Activated CD8-positive, alpha-beta T cell treated with anti-CD3 and anti-CD28 coated beads, Interleukin-2, amount 10 ng/mL, durations not matched to agents 7 days and 5 days (primary cell): ENCODE data around the gene KLC4. TPM values are rescaled to one million over a fixed set of nuclear protein-coding genes. Genes with fewer than 3 reads are reported as not detected.
A peak's percentile ranks its signal among the peaks of the same experiment; 100 is the strongest.

Source experiments
- ATAC-seq: fragments of 150-1000 bp; cut with Tn5 transposase; one replicate; pipeline ENCODE4 v1.10.0; 2021; ENCODE audit warnings: moderate library complexity
- CTCF ChIA-PET: fragments of 350-600 bp; sonication (Branson Sonifier 250); formaldehyde crosslinking; loops from one replicate; lab custom pipeline; 2021; ENCODE audit warnings: antibody characterized with exemption; lab: Charles Lee
- POLR2A ChIA-PET: fragments of 350-600 bp; sonication (Branson Sonifier 250); formaldehyde crosslinking; loops from one replicate; lab custom pipeline; 2021; ENCODE audit warnings: antibody characterized with exemption; lab: Charles Lee
- DNase-seq: peaks from one replicate; pipeline ENCODE4 v3.0.0-alpha.2; 2020
- H3K27ac Mint-ChIP-seq: one replicate; pipeline ENCODE4 v1.8.0; 2021; ENCODE audit warnings: mild to moderate bottlenecking, mixed read lengths
- H3K27me3 Mint-ChIP-seq: one replicate; pipeline ENCODE4 v1.8.0; 2021; ENCODE audit warnings: low read depth, mixed read lengths
- H3K36me3 Mint-ChIP-seq: one replicate; pipeline ENCODE4 v1.8.0; 2021; ENCODE audit warnings: low read depth, mixed read lengths
- H3K4me1 Mint-ChIP-seq: one replicate; pipeline ENCODE4 v1.8.0; 2021; ENCODE audit warnings: low read depth, mixed read lengths
- H3K4me3 Mint-ChIP-seq: one replicate; pipeline ENCODE4 v1.8.0; 2021; ENCODE audit warnings: mild to moderate bottlenecking, mixed read lengths
- H3K9me3 Mint-ChIP-seq: one replicate; pipeline ENCODE4 v1.8.0; 2022; ENCODE audit warnings: mixed read lengths; ENCODE audit not compliant: insufficient read depth
- total RNA-seq, 2 experiments: library from RNA; stranded (reverse); gene quantifications; one replicate each; pipeline ENCODE4 v1.2.3, GENCODE V29; 2021

The KLC4 gene
- total RNA-seq, 2 experiments from 2014 or later = 11.1 to 12.4 TPM

- ChIA-PET POLR2A (interaction anchor here (0.9 to 2.0 kb wide), 4 partner anchors 12 to 123 kb away, joined by 5 to 7 read pairs (median 6); partner anchors contain the start of genes CNPY3 and PEX6), CTCF (interaction anchor here (1.3 to 2.6 kb wide), 4 partner anchors 17 to 123 kb away, joined by 3 to 16 read pairs (median 4); partner anchors contain the start of gene PEX6)
- ATAC-seq (no peak), DNase-seq (no peak)
- peaks cover 42% of the 10 kb centered on the region for H3K36me3 Mint-ChIP-seq
- no peak overlapping the region for H3K27ac Mint-ChIP-seq
- H3K4me1 Mint-ChIP-seq = peaks cover 37% of the 10 kb centered on the region
- no peaks in the 10 kb centered on the region for H3K27me3 Mint-ChIP-seq
- no peak overlapping the region for H3K4me3 Mint-ChIP-seq
- H3K9me3 Mint-ChIP-seq = no peaks in the 10 kb centered on the region
These were observed 39.3 kb upstream of the KLC4 start for GRCh38 chr6:43020052-43020705.

- POLR2A ChIA-PET = interaction anchor here (0.6 to 2.0 kb wide), 11 partner anchors 12 to 631 kb away, joined by 3 to 7 read pairs (median 5); partner anchors contain the start of genes CNPY3, CUL7, PEX6 and PPP2R5D
- no peaks in the 10 kb centered on the region for H3K27me3 Mint-ChIP-seq
- ATAC-seq (no peak), DNase-seq (no peak)
- peak overlapping the region; percentile 83 for H3K4me3 Mint-ChIP-seq
- H3K9me3 Mint-ChIP-seq = no peaks in the 10 kb centered on the region
- H3K36me3 Mint-ChIP-seq = peaks cover 45% of the 10 kb centered on the region
- CTCF ChIA-PET = interaction anchor here (1.0 to 2.6 kb wide), 7 partner anchors 18 to 122 kb away, joined by 3 to 16 read pairs (median 4); partner anchors contain the start of genes CUL7 and PEX6
- H3K27ac Mint-ChIP-seq = peak overlapping the region; percentile 89
- H3K4me1 Mint-ChIP-seq = peaks cover 35% of the 10 kb centered on the region
These were observed 38.6 kb upstream of the KLC4 start for GRCh38 chr6:43020847-43021246.

GRCh38 chr6:43021270-43022047 lies 38.0 kb upstream of the KLC4 start, which contains the start of gene RRP36:
TSS of gene RRP36 (plus strand) at chr6:43021623. CDS start at chr6:43021655, 32 bp downstream.
- H3K36me3 Mint-ChIP-seq = peaks cover 45% of the 10 kb centered on the region
- DNase-seq = peak; percentile 65

GRCh38 chr6:43024436-43024835 lies 35.0 kb upstream of the KLC4 start:
- H3K9me3 Mint-ChIP-seq = no peaks in the 10 kb centered on the region
- H3K36me3 Mint-ChIP-seq = peaks cover 45% of the 10 kb centered on the region
- peaks cover 26% of the 10 kb centered on the region for H3K4me1 Mint-ChIP-seq
- H3K4me3 Mint-ChIP-seq = no peak overlapping the region
- DNase-seq (no peak), ATAC-seq (no peak)
- H3K27ac Mint-ChIP-seq = peak overlapping the region; percentile 28
- POLR2A ChIA-PET = no interaction called here
- CTCF ChIA-PET = interaction anchor here (0.8 to 1.0 kb wide), 2 partner anchors 8 to 10 kb away, joined by 3 read pairs; partner anchors contain the start of gene KLHDC3
- no peaks in the 10 kb centered on the region for H3K27me3 Mint-ChIP-seq

More at GRCh38 chr6:43021270-43022047, 38.0 kb upstream of the KLC4 start, which contains the start of gene RRP36:
- Mint-ChIP-seq H3K4me1 (peaks cover 31% of the 10 kb centered on the region), H3K4me3 (peak within 1 kb of the TSS; percentile 90), H3K27me3 (no peaks in the 10 kb centered on the region), H3K27ac (peak within 1 kb of the TSS; percentile 92), H3K9me3 (no peaks in the 10 kb centered on the region)
- ChIA-PET POLR2A (interaction anchor here (0.6 to 2.0 kb wide), 11 partner anchors 11 to 631 kb away, joined by 3 to 7 read pairs (median 5); partner anchors contain the start of genes CNPY3, CUL7, PEX6 and PPP2R5D), CTCF (interaction anchor here (1.0 to 2.6 kb wide), 7 partner anchors 19 to 122 kb away, joined by 3 to 16 read pairs (median 4); partner anchors contain the start of genes CUL7 and PEX6)
- ATAC-seq = peak; percentile 79

GRCh38 chr6:43026365-43026764 lies 33.1 kb upstream of the KLC4 start:
- peaks cover 17% of the 10 kb centered on the region for H3K4me1 Mint-ChIP-seq
- ChIA-PET POLR2A (no interaction called here), CTCF (interaction anchor here (0.5 kb wide), 1 partner anchor 16 kb away, joined by 5 read pairs; no protein-coding TSS in a partner anchor)
- ATAC-seq (no peak), DNase-seq (no peak)
- peaks cover 50% of the 10 kb centered on the region for H3K36me3 Mint-ChIP-seq
- H3K4me3 Mint-ChIP-seq = no peak overlapping the region
- H3K27me3 Mint-ChIP-seq = no peaks in the 10 kb centered on the region
- H3K27ac Mint-ChIP-seq = no peak overlapping the region
- no peaks in the 10 kb centered on the region for H3K9me3 Mint-ChIP-seq

GRCh38 chr6:43029120-43029519 lies 30.3 kb upstream of the KLC4 start:
- H3K4me1 Mint-ChIP-seq = peaks cover 7% of the 10 kb centered on the region
- POLR2A ChIA-PET = no interaction called here

GRCh38 chr6:43032326-43032725 lies 27.1 kb upstream of the KLC4 start:
- peaks cover 50% of the 10 kb centered on the region for H3K36me3 Mint-ChIP-seq

More at GRCh38 chr6:43029120-43029519, 30.3 kb upstream of the KLC4 start:
- H3K27me3 Mint-ChIP-seq = no peaks in the 10 kb centered on the region
- DNase-seq = no peak
- no peaks in the 10 kb centered on the region for H3K9me3 Mint-ChIP-seq
- peaks cover 58% of the 10 kb centered on the region for H3K36me3 Mint-ChIP-seq
- CTCF ChIA-PET = interaction anchor here (1.0 kb wide), 1 partner anchor 115 kb away, joined by 3 read pairs; no protein-coding TSS in a partner anchor
- ATAC-seq = no peak
- no peak overlapping the region for H3K27ac Mint-ChIP-seq
- H3K4me3 Mint-ChIP-seq = no peak overlapping the region

GRCh38 chr6:43033496-43034189 lies 25.8 kb upstream of the KLC4 start:
- Mint-ChIP-seq H3K27me3 (no peaks in the 10 kb centered on the region), H3K4me3 (no peak overlapping the region), H3K36me3 (peaks cover 50% of the 10 kb centered on the region), H3K4me1 (no peaks in the 10 kb centered on the region), H3K9me3 (no peaks in the 10 kb centered on the region), H3K27ac (no peak overlapping the region)
- DNase-seq (no peak), ATAC-seq (no peak)
- POLR2A ChIA-PET = interaction anchor here (0.8 to 1.6 kb wide), 2 partner anchors 19 to 49 kb away, joined by 3 to 4 read pairs; partner anchors contain the start of genes KLHDC3 and PPP2R5D
- CTCF ChIA-PET = interaction anchor here (1.1 to 1.5 kb wide), 3 partner anchors 14 to 114 kb away, joined by 3 to 4 read pairs (median 3); no protein-coding TSS in a partner anchor

More at GRCh38 chr6:43032326-43032725, 27.1 kb upstream of the KLC4 start:
- ATAC-seq (no peak), DNase-seq (no peak)
- Mint-ChIP-seq H3K4me1 (no peaks in the 10 kb centered on the region), H3K4me3 (no peak overlapping the region), H3K27ac (no peak overlapping the region), H3K9me3 (no peaks in the 10 kb centered on the region), H3K27me3 (no peaks in the 10 kb centered on the region)
- CTCF ChIA-PET = interaction anchor here (1.5 kb wide), 1 partner anchor 115 kb away, joined by 3 read pairs; no protein-coding TSS in a partner anchor
- POLR2A ChIA-PET = interaction anchor here (0.6 to 1.4 kb wide), 2 partner anchors 12 to 35 kb away, joined by 3 to 5 read pairs; no protein-coding TSS in a partner anchor

- Mint-ChIP-seq H3K9me3 (no peaks in the 10 kb centered on the region), H3K27me3 (no peaks in the 10 kb centered on the region), H3K4me3 (no peak overlapping the region), H3K36me3 (peaks cover 50% of the 10 kb centered on the region), H3K4me1 (no peaks in the 10 kb centered on the region), H3K27ac (no peak overlapping the region)
- ATAC-seq = no peak
- POLR2A ChIA-PET = interaction anchor here (0.6 to 1.6 kb wide), 2 partner anchors 50 to 61 kb away, joined by 3 read pairs; partner anchors contain the start of gene PPP2R5D
- DNase-seq = no peak
- CTCF ChIA-PET = interaction anchor here (1.5 kb wide), 1 partner anchor 14 kb away, joined by 4 read pairs; no protein-coding TSS in a partner anchor
These were observed 25.3 kb upstream of the KLC4 start for GRCh38 chr6:43034190-43034525.

GRCh38 chr6:43035495-43036194 lies 23.8 kb upstream of the KLC4 start:
- CTCF ChIA-PET = no interaction called here
- Mint-ChIP-seq H3K36me3 (peaks cover 45% of the 10 kb centered on the region), H3K27me3 (no peaks in the 10 kb centered on the region), H3K9me3 (no peaks in the 10 kb centered on the region), H3K4me1 (no peaks in the 10 kb centered on the region), H3K4me3 (no peak overlapping the region), H3K27ac (peak overlapping the region; percentile 64)
- ATAC-seq (no peak), DNase-seq (no peak)
- POLR2A ChIA-PET = interaction anchor here (1.6 kb wide), 1 partner anchor 51 kb away, joined by 3 read pairs; the partner anchor contains the start of gene PPP2R5D
